Uterus (tissue), 2 donors: ENCODE results near the gene GRK5.

Experiments
- POLR2A ChIP-seq, 2 donors: fragments of 450-650 bp; IDR thresholded peaks; one replicate each; pipeline ENCODE4 v1.6.1; 2016; ENCODE audit warnings: antibody characterized with exemption in 2 of 2, mild to moderate bottlenecking in 1 of 2, moderate library complexity in 1 of 2
- TF ChIP-seq, protein P1 (sequence below), 4 experiments: fragments of 200-600 bp in 2 of 4; fragments of 450-650 bp in 2 of 4; sonication (generic) in 2 of 4; IDR thresholded peaks; one replicate each; pipeline ENCODE4 v1.5.1; 2016 to 2019; ENCODE audit warnings: antibody characterized with exemption in 4 of 4, mild to moderate bottlenecking in 2 of 4, moderate library complexity in 1 of 4

DNA sequence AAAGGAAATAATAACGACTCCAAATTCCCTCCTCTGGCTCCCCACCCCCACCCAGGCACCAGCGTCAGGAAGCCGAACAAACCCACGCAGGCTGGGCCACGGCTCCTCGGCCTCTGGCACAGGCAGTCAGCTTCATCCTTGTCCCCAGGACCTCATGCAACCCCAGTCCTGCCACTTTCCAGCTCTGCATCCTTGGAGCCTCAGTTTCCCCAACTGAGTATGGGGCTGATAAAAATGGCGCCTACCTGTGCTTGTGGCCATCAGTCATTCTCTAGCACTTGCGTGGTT lies 198.1 kb downstream of the GRK5 start:
- TF ChIP-seq, protein P1, sequence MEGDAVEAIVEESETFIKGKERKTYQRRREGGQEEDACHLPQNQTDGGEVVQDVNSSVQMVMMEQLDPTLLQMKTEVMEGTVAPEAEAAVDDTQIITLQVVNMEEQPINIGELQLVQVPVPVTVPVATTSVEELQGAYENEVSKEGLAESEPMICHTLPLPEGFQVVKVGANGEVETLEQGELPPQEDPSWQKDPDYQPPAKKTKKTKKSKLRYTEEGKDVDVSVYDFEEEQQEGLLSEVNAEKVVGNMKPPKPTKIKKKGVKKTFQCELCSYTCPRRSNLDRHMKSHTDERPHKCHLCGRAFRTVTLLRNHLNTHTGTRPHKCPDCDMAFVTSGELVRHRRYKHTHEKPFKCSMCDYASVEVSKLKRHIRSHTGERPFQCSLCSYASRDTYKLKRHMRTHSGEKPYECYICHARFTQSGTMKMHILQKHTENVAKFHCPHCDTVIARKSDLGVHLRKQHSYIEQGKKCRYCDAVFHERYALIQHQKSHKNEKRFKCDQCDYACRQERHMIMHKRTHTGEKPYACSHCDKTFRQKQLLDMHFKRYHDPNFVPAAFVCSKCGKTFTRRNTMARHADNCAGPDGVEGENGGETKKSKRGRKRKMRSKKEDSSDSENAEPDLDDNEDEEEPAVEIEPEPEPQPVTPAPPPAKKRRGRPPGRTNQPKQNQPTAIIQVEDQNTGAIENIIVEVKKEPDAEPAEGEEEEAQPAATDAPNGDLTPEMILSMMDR (IDR thresholded peaks at IDR 0.05), result no peak
- TF ChIP-seq POLR2A (IDR thresholded peaks at IDR 0.05), result no peak
